Right lobe of liver (tissue), 6 donors: Measurements from ENCODE around the gene ADAMTS14. TPM values are rescaled to one million over a fixed set of nuclear protein-coding genes. Genes with fewer than 3 reads are reported as not detected.

ENCODE experiments used
- ATAC-seq, 4 donors: fragments of 200-7000 bp; cut with Tn5 transposase; one replicate each; pipeline ENCODE4 v1.9.1; 2020; ENCODE audit warnings: mild to moderate bottlenecking in 4 of 4, moderate library complexity in 4 of 4
- DNase-seq, 3 donors: peaks; one replicate each; pipeline ENCODE4 v3.0.0-alpha.2; 2020
- H3K27ac ChIP-seq, 3 donors: fragments of 200-600 bp; one replicate each; pipeline ENCODE4 v1.8.0; 2022
- H3K27me3 ChIP-seq, 2 donors: fragments of 200-600 bp; one replicate each; pipeline ENCODE4 v1.8.0; 2022
- H3K36me3 ChIP-seq, 4 donors: fragments of 200-600 bp; sonication (generic) in 1 of 4; one replicate each; pipeline versions ENCODE4 v1.5.1 to v1.8.0; 2017 to 2022; ENCODE audit warnings: control low read depth in 1 of 4
- H3K4me1 ChIP-seq, 4 donors: fragments of 200-600 bp; sonication (generic) in 1 of 4; one replicate each; pipeline versions ENCODE4 v1.5.1 to v1.8.0; 2017 to 2022; ENCODE audit warnings: control low read depth in 1 of 4
- H3K4me3 ChIP-seq, 3 donors: fragments of 200-600 bp; one replicate each; pipeline ENCODE4 v1.8.0; 2022
- H3K9me3 ChIP-seq, 4 donors: fragments of 200-600 bp; sonication (generic) in 1 of 4; one replicate each; pipeline versions ENCODE4 v1.5.1 to v1.8.0; 2017 to 2022; ENCODE audit warnings: control low read depth in 1 of 4
- POLR2A ChIP-seq: fragments of 450-650 bp; IDR thresholded peaks from one replicate; pipeline ENCODE4 v1.6.1; 2017; ENCODE audit warnings: antibody characterized with exemption, mild to moderate bottlenecking
- WGBS: methylation state at CpG from one replicate; pipeline ENCODE4 v1.1.6; 2018; ENCODE audit warnings: low coverage, low lambda C conversion rate; ENCODE audit not compliant: insufficient coverage; ENCODE audit errors: missing lambda C conversion rate; 5-methylcytosine and 5-hydroxymethylcytosine counted together
- intact Hi-C, 2 donors: fragments of 100-400 bp; cut with DNase I; formaldehyde crosslinking; loops; one replicate each; pipeline versions ENCODE4 v1.11.2 to v1.14.1; 2022
- total RNA-seq, 6 experiments: library from RNA; depleted of rRNA in 2 of 6; stranded (reverse); fragments of >200 nt in 2 of 6; fragmentation: NEBNext Ultra II Directional in 3 of 6; extraction: Animal tissue kit (Norgen Biotek cat#: 25700) in 3 of 6; gene quantifications; one replicate each; pipeline versions ENCODE4 v1.1.0 to v1.2.4, GENCODE V29; 2016 to 2023
- TF ChIP-seq, protein P1 (sequence below), 4 donors: fragments of 200-600 bp in 3 of 4; fragments of 450-650 bp in 1 of 4; IDR thresholded peaks; one replicate each; pipeline versions ENCODE4 v1.5.1 to v1.8.0; 2016 to 2022; ENCODE audit warnings: antibody characterized with exemption in 4 of 4, mild to moderate bottlenecking in 2 of 4
- donor health status: DM: no; HTN: yes; CAD: no.
- donor health status: DM: no; HTN: no; CAD: no.
- donor health status: DM: no; HTN: no; CAD: no.
- donor health status: DM: no; HTN: yes; CAD: no.
- donor health status: DM: no; HTN: yes; CAD: no.

ADAMTS14 gene
- total RNA-seq, 6 experiments from 2014 or later: 0.06 to 0.18 (median 0.11) TPM

- TF ChIP-seq, protein P1, sequence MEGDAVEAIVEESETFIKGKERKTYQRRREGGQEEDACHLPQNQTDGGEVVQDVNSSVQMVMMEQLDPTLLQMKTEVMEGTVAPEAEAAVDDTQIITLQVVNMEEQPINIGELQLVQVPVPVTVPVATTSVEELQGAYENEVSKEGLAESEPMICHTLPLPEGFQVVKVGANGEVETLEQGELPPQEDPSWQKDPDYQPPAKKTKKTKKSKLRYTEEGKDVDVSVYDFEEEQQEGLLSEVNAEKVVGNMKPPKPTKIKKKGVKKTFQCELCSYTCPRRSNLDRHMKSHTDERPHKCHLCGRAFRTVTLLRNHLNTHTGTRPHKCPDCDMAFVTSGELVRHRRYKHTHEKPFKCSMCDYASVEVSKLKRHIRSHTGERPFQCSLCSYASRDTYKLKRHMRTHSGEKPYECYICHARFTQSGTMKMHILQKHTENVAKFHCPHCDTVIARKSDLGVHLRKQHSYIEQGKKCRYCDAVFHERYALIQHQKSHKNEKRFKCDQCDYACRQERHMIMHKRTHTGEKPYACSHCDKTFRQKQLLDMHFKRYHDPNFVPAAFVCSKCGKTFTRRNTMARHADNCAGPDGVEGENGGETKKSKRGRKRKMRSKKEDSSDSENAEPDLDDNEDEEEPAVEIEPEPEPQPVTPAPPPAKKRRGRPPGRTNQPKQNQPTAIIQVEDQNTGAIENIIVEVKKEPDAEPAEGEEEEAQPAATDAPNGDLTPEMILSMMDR (IDR thresholded peaks at IDR 0.05): no peak
- no peak for TF ChIP-seq POLR2A
- Histone ChIP-seq H3K4me1 (peaks cover 0 to 14% (median 0%) of the 10 kb centered on the region in 4 donors), H3K4me3 (no peak overlapping the region), H3K9me3 (no peaks in the 10 kb centered on the region), H3K27me3 (no peaks in the 10 kb centered on the region), H3K27ac (no peak overlapping the region), H3K36me3 (no peaks in the 10 kb centered on the region)
- WGBS: 19% methylated on average over 2 of the region's 7 CpGs
- no peak for ATAC-seq
- intact Hi-C loops: loop anchor here (5.0 to 10.0 kb wide), 3 partner anchors 207 to 295 kb away; no protein-coding TSS in a partner anchor
- no peak for DNase-seq
Measured at GRCh38 chr10:70759781-70760180, 87.5 kb downstream of the ADAMTS14 start.

DNA sequence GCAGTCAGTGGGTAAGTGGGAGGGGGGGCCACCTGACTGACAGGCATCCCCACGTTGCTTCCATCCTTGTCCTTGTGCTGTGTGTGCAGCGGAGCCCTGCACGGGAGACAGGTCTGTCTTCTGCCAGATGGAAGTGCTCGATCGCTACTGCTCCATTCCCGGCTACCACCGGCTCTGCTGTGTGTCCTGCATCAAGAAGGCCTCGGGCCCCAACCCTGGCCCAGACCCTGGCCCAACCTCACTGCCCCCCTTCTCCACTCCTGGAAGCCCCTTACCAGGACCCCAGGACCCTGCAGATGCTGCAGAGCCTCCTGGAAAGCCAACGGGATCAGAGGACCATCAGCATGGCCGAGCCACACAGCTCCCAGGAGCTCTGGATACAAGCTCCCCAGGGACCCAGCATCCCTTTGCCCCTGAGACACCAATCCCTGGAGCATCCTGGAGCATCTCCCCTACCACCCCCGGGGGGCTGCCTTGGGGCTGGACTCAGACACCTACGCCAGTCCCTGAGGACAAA, 88.0 kb downstream of the ADAMTS14 start:
- intact Hi-C loops: loop anchor here in 1 of 2 donors (5.0 kb wide), 1 partner anchor 213 kb away; no protein-coding TSS in a partner anchor
- ATAC-seq (no peak), DNase-seq (no peak)
- peaks cover 0 to 14% (median 0%) of the 10 kb centered on the region in 4 donors for H3K4me1 ChIP-seq
- H3K9me3 ChIP-seq: no peaks in the 10 kb centered on the region
- no peak overlapping the region for H3K27ac ChIP-seq
- H3K27me3 ChIP-seq: no peaks in the 10 kb centered on the region
- H3K4me3 ChIP-seq: no peak overlapping the region
- WGBS: 80% methylated on average over 1 of the region's 12 CpGs
- TF ChIP-seq, protein P1 (IDR thresholded peaks at IDR 0.05): no peak
- TF ChIP-seq POLR2A: no peak
- H3K36me3 ChIP-seq: no peaks in the 10 kb centered on the region

GRCh38 chr10:70761031-70761601, 88.8 kb downstream of the ADAMTS14 start:
- intact Hi-C loops: loop anchor here in 1 of 2 donors (5.0 kb wide), 1 partner anchor 214 kb away; no protein-coding TSS in a partner anchor
- ATAC-seq (peak in 1 of 4 donors; percentile 34), DNase-seq (no peak)
- H3K27ac ChIP-seq: no peak overlapping the region
- no peak overlapping the region for H3K4me3 ChIP-seq
- 90% methylated on average over 2 of the region's 7 CpGs for WGBS
- H3K9me3 ChIP-seq: no peaks in the 10 kb centered on the region
- H3K4me1 ChIP-seq: peaks cover 0 to 14% (median 0%) of the 10 kb centered on the region in 4 donors
- no peaks in the 10 kb centered on the region for H3K36me3 ChIP-seq
- no peaks in the 10 kb centered on the region for H3K27me3 ChIP-seq
- TF ChIP-seq POLR2A: no peak
- TF ChIP-seq, protein P1 (IDR thresholded peaks at IDR 0.05): peak in 1 of 4 donors; percentile 25

- intact Hi-C loops: loop anchor here in 1 of 2 donors (5.0 kb wide), 1 partner anchor 215 kb away; no protein-coding TSS in a partner anchor
- no peaks in the 10 kb centered on the region for H3K27me3 ChIP-seq
- H3K4me3 ChIP-seq: no peak overlapping the region
- ATAC-seq (peak in 2 of 4 donors; percentile 61 to 79), DNase-seq (peak in 2 of 3 donors; percentile 65 to 72)
- WGBS: 76% methylated on average over 8 of the region's 10 CpGs
- peak overlapping the region in 1 of 3 donors; percentile 47 for H3K27ac ChIP-seq
- TF ChIP-seq, protein P1 (IDR thresholded peaks at IDR 0.05): no peak
- no peak for TF ChIP-seq POLR2A
- no peaks in the 10 kb centered on the region for H3K36me3 ChIP-seq
- no peaks in the 10 kb centered on the region for H3K9me3 ChIP-seq
- H3K4me1 ChIP-seq: peaks cover 0 to 14% (median 0%) of the 10 kb centered on the region in 4 donors
Measured at GRCh38 chr10:70761727-70762350, 89.5 kb downstream of the ADAMTS14 start.
